ENCODE measurements around the gene DNER. TPM values are rescaled to one million over a fixed set of nuclear protein-coding genes. Genes with fewer than 3 reads are reported as not detected.

DNER gene
- total RNA-seq, 2 donors from 2014 or later = 0.27 to 1.7 TPM

- H3K4me3 ChIP-seq = no peak overlapping the region
- intact Hi-C loops (cut with DNase I) = no loop called here
Measured at GRCh38 chr2:229488232-229488631, 226.1 kb downstream of the DNER start.

GRCh38 chr2:229486673-229487072, 227.7 kb downstream of the DNER start:
- no peak overlapping the region for H3K27ac ChIP-seq
- H3K9me3 ChIP-seq = no peaks in the 10 kb centered on the region
- DNase-seq = no peak
- intact Hi-C loops (cut with DNase I) = no loop called here
- H3K9ac ChIP-seq (ENCODE audit: low read depth in 2 of 2, low read length in 2 of 2) = no peak overlapping the region
- no peak overlapping the region for H3K4me3 ChIP-seq
- no peak for TF ChIP-seq CTCF (IDR thresholded peaks at IDR 0.05)
- no peaks in the 10 kb centered on the region for H3K4me1 ChIP-seq
- no peaks in the 10 kb centered on the region for H3K27me3 ChIP-seq
- no peaks in the 10 kb centered on the region for H3K36me3 ChIP-seq

More at GRCh38 chr2:229488232-229488631, 226.1 kb downstream of the DNER start:
- no peaks in the 10 kb centered on the region for H3K4me1 ChIP-seq
- no peaks in the 10 kb centered on the region for H3K9me3 ChIP-seq
- no peaks in the 10 kb centered on the region for H3K36me3 ChIP-seq
- no peak for TF ChIP-seq CTCF (IDR thresholded peaks at IDR 0.05)
- DNase-seq = no peak
- no peak overlapping the region for H3K9ac ChIP-seq (ENCODE audit: low read depth in 2 of 2, low read length in 2 of 2)
- no peak overlapping the region for H3K27ac ChIP-seq
- H3K27me3 ChIP-seq = no peaks in the 10 kb centered on the region

GRCh38 chr2:229485857-229486256, 228.5 kb downstream of the DNER start:
- no peak for DNase-seq
- no peak overlapping the region for H3K4me3 ChIP-seq
- H3K36me3 ChIP-seq = no peaks in the 10 kb centered on the region
- no peaks in the 10 kb centered on the region for H3K27me3 ChIP-seq
- H3K4me1 ChIP-seq = no peaks in the 10 kb centered on the region
- H3K9ac ChIP-seq (ENCODE audit: low read depth in 2 of 2, low read length in 2 of 2) = no peak overlapping the region
- TF ChIP-seq CTCF (IDR thresholded peaks at IDR 0.05) = no peak
- intact Hi-C loops (cut with DNase I) = no loop called here
- H3K9me3 ChIP-seq = no peaks in the 10 kb centered on the region
- no peak overlapping the region for H3K27ac ChIP-seq

GRCh38 chr2:229477269-229477755, 237.0 kb downstream of the DNER start:
- intact Hi-C loops (cut with DNase I) = no loop called here
- H3K9ac ChIP-seq (ENCODE audit: low read depth in 2 of 2, low read length in 2 of 2) = no peak overlapping the region
- H3K4me3 ChIP-seq = no peak overlapping the region

GRCh38 chr2:229475778-229476177, 238.6 kb downstream of the DNER start:
- H3K27me3 ChIP-seq = no peaks in the 10 kb centered on the region
- DNase-seq = no peak
- H3K4me1 ChIP-seq = no peaks in the 10 kb centered on the region
- H3K9me3 ChIP-seq = no peaks in the 10 kb centered on the region
- intact Hi-C loops (cut with DNase I) = no loop called here
- H3K36me3 ChIP-seq = no peaks in the 10 kb centered on the region
- no peak overlapping the region for H3K27ac ChIP-seq
- no peak overlapping the region for H3K9ac ChIP-seq (ENCODE audit: low read depth in 2 of 2, low read length in 2 of 2)
- no peak overlapping the region for H3K4me3 ChIP-seq
- no peak for TF ChIP-seq CTCF (IDR thresholded peaks at IDR 0.05)

More at GRCh38 chr2:229477269-229477755, 237.0 kb downstream of the DNER start:
- DNase-seq = no peak
- H3K4me1 ChIP-seq = no peaks in the 10 kb centered on the region
- H3K27me3 ChIP-seq = no peaks in the 10 kb centered on the region
- H3K27ac ChIP-seq = no peak overlapping the region
- no peak for TF ChIP-seq CTCF (IDR thresholded peaks at IDR 0.05)
- no peaks in the 10 kb centered on the region for H3K9me3 ChIP-seq
- no peaks in the 10 kb centered on the region for H3K36me3 ChIP-seq

Data from colonic mucosa (tissue), 4 donors.